NOMO-1 (cell line): Measurements from ENCODE around the gene SPATA3.

ENCODE experiments used
- DNase-seq, 2 experiments: peaks; one replicate each; lab custom pipeline; 2025; ENCODE audit not compliant: unreplicated experiment in 2 of 2; lab: John Stamatoyannopoulos, UW

SPATA3 gene

GRCh38 chr2:231047274-231047922, 51.5 kb downstream of the SPATA3 start:
- DNase-seq, result no peak

GRCh38 chr2:231047923-231048915, 52.3 kb downstream of the SPATA3 start:
- no peak for DNase-seq

- no peak for DNase-seq
Measured at GRCh38 chr2:231049286-231050017, 53.5 kb downstream of the SPATA3 start.

DNA sequence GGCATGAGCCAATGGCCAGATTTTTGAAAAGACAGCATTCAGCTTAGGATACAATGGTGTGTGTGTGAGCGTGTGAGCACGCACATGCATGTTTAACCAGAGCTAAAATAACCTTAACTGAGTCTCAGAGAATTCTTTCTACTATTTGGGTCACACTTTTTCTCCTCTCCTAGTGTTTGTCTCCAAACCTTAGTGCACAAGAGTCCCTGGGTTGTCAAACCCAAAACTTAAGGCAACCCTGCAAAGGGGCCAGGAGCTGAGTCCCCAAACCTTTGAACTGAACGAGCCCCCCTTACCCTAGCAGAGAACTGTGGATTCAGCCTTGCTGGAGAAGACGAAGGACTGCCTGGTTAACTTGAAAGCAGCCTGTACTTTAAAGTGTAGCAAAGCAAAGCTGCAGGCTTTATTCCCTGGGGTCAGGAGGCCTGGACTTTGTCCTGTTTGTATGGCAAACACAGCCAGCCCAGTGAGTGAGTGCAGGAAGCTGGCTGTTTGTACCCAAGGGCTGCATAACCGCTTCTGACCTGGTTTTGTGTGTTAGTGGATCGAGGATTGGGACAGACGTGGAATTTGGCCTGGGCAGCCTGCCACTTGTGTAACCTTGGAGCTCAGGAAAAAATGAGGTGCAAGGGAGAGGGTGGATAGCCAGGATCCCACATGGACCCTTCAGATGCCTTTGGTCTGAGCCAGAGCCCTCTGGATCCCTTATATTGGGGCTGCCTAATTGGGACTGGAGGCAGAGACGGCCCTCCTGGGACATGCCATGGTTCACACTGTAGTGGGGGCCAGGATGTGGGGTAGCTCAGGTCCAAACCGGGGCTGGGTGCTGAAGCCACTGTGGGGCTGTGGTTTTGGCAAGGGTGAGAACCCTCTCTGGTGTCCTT, 54.3 kb downstream of the SPATA3 start:
- no peak for DNase-seq

DNA sequence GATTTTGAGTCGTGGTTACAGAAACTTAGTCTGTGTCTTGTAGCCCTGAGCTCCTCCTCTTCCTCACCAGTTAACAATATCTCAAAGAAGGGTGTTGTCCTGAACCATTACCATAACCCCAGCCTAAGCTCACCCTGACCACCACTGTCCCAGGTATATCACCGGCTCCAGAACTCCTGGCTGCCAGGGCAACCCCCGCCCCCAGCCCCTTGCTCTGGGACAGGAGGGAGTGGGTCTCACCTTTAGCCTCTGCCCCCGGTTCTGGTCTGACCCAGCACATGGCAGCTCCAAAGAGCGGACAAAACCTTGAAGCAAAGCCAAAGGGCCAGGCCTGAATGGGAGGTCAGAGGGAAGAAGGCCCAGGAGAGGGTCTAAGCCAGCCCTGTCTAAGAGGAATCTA, 55.2 kb downstream of the SPATA3 start:
- DNase-seq, result no peak

- DNase-seq, result peak; percentile 64 to 91
Measured at GRCh38 chr2:231052494-231053451, 56.9 kb downstream of the SPATA3 start.

DNA sequence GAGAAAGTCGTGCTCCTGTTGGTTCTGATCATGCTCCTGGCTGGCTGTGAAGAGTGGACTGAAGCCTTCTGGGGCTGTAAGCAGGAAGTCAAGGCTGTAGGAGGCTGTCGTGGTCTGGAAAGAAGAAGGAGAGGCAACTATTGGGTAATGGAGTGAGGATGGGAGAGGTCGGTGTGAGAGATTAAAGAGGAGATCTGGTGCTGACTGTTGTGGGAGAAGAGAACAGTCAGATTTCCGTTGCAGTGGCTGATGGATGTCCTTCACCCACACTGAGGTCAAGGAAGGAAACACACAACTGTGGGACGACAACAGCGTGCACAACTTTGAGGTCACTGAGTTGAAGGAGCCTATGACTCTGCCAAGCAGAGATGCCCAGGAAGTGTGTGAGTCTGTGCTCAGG, 57.9 kb downstream of the SPATA3 start:
- no peak for DNase-seq

GRCh38 chr2:231056453-231057416, 60.8 kb downstream of the SPATA3 start, which contains the start of gene PSMD1:
Gene PSMD1 (plus strand): TSS chr2:231056867. CDS start chr2:231057026, 159 bp downstream.
- DNase-seq, result peak; percentile 82 to 89

GRCh38 chr2:231057590-231057989, 61.7 kb downstream of the SPATA3 start:
- DNase-seq, result peak in 1 of 2 experiments; percentile 12
